Choroid plexus epithelial cell (primary cell): ENCODE results near the gene GUCY1A1.

Experiments used
- DNase-seq: peaks from one replicate; pipeline ENCODE4 v3.0.0-alpha.2; 2010; ENCODE audit warnings: low read depth
- H3K4me3 ChIP-seq: 2 replicates; pipeline ENCODE4 v1.5.1; 2011; ENCODE audit warnings: low read depth, mild to moderate bottlenecking, control low read depth, low read length, moderate library complexity
- CTCF ChIP-seq: conservative IDR thresholded peaks from 2 replicates; pipeline ENCODE4 v1.5.1; 2011; ENCODE audit warnings: low read depth, mild to moderate bottlenecking, control low read depth, inconsistent platforms, low read length, moderate library complexity

The GUCY1A1 gene

DNA sequence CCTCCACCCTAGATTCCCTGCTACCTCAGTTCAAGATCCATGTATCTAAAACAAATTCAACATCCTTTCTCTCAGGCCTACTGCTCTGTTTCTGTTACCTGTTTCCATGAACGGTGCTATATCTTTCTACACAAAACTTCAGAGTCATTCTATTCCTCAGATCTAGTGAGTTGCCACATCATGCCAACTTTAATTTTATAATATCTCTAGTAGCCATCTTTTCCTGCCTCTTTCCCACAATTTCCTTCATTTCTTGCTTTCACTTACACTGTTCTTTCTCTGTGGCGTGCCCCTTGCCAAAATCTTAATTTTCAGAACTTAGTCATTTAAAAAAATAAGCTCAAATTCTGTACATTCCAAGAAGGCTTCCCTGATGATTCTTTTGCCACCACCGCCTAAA lies 15.2 kb downstream of the GUCY1A1 start:
- DNase-seq = no peak
- no peak for TF ChIP-seq CTCF
- no peak overlapping the region for H3K4me3 ChIP-seq

- no peak overlapping the region for H3K4me3 ChIP-seq
- no peak for DNase-seq
These were observed 17.8 kb downstream of the GUCY1A1 start for GRCh38 chr4:155684423-155684822.

GRCh38 chr4:155684892-155685541 lies 18.4 kb downstream of the GUCY1A1 start:
- DNase-seq = no peak
- no peak for TF ChIP-seq CTCF
- no peak overlapping the region for H3K4me3 ChIP-seq

More at GRCh38 chr4:155684423-155684822, 17.8 kb downstream of the GUCY1A1 start:
- TF ChIP-seq CTCF = no peak

DNA sequence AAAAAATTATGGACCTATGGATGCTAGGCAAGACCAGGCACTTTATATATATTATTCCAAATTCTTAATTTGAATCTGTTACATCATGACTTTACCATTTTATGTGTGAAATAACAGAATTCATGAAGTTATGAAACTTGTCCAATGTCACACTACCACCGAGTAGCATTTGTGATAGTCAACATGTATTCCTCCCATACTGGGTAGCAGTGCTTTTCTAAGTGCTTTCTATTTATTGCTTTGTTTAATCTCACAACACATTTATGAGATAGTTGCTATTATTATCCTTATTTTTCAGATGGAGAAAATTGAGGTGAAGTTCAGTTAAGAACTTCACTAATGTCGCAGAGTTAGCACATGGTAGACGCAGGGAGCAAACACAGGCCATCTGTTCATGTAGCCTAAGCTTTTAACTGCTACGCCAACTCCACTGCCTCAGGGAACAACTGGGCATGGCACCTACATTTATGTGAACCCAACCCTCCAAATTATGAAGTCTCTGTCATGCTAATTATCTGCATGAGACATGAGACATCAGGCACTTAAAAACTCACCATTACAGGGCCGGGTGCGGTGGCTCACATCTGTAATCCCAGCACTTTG lies 20.8 kb downstream of the GUCY1A1 start:
- no peak overlapping the region for H3K4me3 ChIP-seq
- no peak for DNase-seq
- TF ChIP-seq CTCF = no peak

DNA sequence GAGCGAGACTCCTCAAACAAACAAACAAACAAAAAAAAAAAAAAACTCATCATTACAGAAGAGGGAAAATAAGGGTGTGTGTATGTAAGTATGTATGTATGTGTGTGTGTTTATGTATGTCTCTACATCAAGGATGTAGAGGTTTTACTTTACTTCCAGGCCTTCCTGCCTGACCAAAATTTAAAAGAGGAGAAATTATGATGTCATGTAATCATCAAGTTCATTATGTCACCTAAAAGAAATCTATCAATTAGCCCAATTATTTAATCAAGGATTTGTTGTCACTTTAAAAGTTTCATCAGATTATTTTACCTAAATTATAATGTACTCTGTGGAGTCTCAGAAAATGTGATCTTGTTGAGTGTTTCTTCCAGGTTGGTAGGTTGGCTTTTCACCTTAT lies 21.6 kb downstream of the GUCY1A1 start:
- H3K4me3 ChIP-seq = no peak overlapping the region
- TF ChIP-seq CTCF = no peak
- no peak for DNase-seq

DNA sequence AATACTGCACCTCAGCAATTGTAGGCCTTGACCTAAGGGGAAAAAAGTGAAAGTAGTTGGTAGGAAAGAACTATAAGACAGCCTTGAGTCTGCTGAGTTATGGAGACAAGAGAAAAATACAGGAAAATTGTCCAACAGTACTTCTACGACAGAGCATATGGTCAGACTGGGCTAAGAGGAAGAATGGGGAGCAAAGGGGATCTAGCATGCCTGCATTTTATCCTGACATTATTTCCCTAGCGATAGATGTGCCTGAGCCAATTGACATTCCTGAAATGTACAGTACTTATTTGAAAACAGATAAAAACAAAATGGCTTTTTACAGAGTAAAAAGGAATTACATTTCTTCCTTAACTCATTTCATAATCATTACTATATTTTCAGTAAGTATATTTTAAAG lies 22.2 kb downstream of the GUCY1A1 start:
- no peak for DNase-seq
- H3K4me3 ChIP-seq = no peak overlapping the region
- TF ChIP-seq CTCF = no peak
